Measurements from ENCODE around the gene HMCN1.

The HMCN1 gene

DNA sequence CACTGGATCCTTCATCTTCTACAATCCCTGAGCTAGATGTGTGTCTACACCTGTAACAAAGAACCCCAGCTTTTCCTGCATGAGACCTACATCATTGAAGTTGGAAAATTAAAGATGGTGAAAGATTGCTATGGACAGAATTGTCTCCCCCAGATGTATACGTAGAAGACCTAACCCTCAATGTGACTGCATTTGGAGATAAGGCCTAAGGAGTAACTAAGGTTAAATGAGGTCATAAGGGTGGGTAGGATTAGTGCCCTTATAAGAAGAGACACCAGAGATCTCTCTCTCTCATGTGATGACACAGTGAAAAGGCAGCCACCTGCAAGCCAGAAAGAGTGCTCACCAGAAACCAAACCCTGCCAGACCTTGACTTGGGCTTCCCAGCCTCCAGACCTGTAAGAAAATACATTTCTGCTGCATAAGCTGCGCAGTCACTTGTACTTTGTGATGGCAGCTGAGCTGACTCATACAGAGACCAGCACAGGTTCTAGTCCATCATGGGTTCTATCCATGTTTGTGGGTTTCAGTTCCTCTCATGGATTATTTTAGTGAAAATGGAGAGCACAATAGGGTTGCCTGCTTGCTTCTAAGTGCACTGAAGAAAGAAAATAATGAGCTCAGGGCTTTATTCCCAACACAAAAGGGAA is 460.0 kb downstream of the HMCN1 start:
- no peak for DNase-seq (ENCODE audit: extremely low read depth, low read depth)
- TF ChIP-seq, protein P1, sequence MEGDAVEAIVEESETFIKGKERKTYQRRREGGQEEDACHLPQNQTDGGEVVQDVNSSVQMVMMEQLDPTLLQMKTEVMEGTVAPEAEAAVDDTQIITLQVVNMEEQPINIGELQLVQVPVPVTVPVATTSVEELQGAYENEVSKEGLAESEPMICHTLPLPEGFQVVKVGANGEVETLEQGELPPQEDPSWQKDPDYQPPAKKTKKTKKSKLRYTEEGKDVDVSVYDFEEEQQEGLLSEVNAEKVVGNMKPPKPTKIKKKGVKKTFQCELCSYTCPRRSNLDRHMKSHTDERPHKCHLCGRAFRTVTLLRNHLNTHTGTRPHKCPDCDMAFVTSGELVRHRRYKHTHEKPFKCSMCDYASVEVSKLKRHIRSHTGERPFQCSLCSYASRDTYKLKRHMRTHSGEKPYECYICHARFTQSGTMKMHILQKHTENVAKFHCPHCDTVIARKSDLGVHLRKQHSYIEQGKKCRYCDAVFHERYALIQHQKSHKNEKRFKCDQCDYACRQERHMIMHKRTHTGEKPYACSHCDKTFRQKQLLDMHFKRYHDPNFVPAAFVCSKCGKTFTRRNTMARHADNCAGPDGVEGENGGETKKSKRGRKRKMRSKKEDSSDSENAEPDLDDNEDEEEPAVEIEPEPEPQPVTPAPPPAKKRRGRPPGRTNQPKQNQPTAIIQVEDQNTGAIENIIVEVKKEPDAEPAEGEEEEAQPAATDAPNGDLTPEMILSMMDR (IDR thresholded peaks at IDR 0.05; ENCODE audit: low read depth, low read length) = no peak

DNA sequence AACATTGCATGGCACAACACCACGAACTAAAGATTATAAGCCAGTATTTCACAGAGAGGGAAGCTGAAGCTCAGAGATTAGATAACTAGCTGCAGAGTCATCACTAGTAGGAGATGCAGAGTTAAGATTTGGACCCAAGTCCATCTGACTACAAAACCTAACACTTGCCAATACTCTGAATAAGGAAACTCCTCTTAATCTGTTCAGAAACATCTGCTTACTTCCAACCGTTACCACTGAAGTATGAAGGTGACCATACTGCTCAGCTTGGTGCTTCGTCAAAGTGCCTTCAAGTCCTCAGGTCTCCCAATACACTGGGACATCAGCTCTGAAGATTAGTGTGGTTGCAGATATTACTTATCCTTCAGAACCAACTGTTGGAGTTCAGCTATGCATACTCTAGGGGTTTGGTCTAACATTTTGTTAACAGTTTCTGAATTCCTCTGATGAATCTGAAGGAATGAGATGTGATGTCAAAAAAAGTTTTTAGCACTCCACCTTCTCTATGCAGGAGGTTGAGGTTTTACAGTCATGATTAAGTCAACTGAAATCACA is 461.3 kb downstream of the HMCN1 start:
- no peak for DNase-seq (ENCODE audit: extremely low read depth, low read depth)
- TF ChIP-seq, protein P1 (IDR thresholded peaks at IDR 0.05; ENCODE audit: low read depth, low read length) = no peak

DNA sequence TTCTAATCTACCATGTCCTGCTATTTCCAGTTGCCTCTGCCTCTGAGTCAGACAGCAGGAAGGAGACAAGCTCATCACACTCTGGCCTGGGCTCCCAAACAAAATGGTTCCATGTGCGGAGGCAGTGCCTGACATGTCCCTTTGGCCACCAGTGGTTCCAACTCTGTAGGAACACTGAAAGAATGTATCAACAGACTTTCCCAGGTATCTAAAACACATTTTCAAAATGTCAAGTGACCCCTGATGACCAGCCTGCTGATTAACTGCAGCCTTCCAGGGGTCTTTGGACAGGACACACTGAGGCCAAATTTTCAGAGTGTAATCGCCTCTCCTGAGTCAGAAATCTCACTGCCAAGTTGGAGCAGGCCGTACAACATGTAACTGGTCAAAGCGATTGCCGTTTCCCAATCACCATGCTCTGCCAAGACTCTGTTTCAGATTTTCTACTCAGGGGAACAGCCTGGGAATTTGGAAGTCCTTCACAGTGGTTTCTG is 468.1 kb downstream of the HMCN1 start:
- peak; percentile 56 for DNase-seq (ENCODE audit: extremely low read depth, low read depth)
- TF ChIP-seq, protein P1 (IDR thresholded peaks at IDR 0.05; ENCODE audit: low read depth, low read length) = no peak

DNA sequence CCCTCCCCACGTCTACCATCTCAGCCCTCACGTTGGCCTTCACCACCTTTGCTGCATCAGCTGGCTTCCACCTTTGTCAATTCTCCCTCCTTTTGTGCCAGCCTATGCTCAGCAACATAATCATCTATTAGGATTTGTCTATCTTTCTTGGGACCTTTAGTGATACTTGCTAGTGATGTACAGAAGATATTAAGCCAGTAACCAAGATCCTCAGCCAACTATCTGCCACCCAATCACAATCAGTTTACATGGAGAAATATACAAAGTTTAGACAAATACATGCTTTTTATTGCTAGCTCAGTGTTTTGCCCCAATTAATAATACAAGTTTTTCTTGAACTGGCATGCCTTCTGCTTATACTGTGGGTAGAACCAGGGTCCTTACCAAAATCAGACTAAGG is 468.6 kb downstream of the HMCN1 start:
- TF ChIP-seq, protein P1 (IDR thresholded peaks at IDR 0.05; ENCODE audit: low read depth, low read length) = no peak
- no peak for DNase-seq (ENCODE audit: extremely low read depth, low read depth)

DNA sequence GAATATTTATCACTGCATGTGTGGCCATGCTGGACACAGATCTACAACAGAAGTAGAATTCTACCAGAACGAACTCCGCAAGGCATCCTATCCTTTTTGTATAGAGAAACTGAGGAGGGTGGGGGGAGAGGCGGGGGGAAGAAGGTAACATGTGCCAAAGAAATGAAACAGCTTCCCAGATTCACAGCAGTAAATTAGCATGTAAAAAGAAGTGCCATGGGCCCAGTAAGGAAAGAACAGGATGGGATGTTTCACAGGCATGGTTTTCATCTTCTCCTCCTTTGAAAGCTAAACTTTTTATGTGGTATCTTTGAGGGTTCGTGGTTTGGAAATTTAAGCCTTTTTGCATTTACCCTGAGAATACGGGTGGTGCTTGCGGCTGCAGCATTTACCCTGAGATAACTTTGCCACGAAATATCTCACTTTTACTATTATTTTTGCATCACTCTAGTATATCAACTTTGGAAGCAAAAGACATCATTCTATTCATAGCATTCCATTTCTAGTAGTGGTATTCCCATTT is 471.9 kb downstream of the HMCN1 start:
- DNase-seq (ENCODE audit: extremely low read depth, low read depth) = no peak

DNA sequence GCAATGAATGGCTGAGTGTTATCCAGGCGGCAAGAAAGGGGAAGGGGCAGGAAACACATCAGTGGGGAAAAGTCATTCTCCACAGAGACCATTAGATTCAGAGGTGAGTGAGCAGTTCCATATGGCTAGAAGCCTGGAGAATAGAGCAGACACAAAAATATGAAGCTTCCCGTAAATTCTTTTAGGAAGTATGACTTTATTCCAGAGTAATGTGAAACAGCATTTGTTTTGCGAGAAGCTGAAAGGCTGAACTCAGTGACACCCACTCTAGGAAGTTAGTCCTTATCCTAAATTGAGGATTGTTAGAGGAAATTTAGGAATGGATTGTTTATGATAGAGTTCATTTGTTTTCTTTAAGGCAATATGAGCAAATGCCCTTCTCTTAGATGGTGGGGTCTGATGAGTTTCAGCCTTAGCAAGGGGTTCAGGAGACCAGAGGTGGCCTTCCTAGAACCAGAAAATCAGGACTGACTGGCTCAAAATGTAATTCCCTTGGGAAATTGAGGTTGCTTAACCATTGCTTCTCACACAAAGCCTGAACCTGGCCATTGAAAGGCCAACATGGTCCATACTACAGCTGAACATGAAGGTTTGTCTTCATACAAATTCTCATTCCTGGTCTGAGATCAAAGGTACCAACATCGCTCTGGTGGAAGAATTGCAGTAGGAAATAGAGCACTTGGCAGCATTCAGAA is 473.3 kb downstream of the HMCN1 start:
- TF ChIP-seq, protein P1 (IDR thresholded peaks at IDR 0.05; ENCODE audit: low read depth, low read length) = no peak
- no peak for DNase-seq (ENCODE audit: extremely low read depth, low read depth)

More for the DNA sequence above, 471.9 kb downstream of the HMCN1 start:
- TF ChIP-seq, protein P1 (IDR thresholded peaks at IDR 0.05; ENCODE audit: low read depth, low read length) = no peak
